HG02623 (cell line): ENCODE results near the gene SRXN1.

Experiments
- ATAC-seq: cut with Tn5 transposase; IDR thresholded peaks from one replicate; pipeline ENCODE4 v1.9.1; 2021; ENCODE audit warnings: moderate library complexity; ENCODE audit not compliant: unreplicated experiment

Gene SRXN1

GRCh38 chr20:675453-676314 is 22.7 kb upstream of the SRXN1 start, which contains the start of gene SCRT2:
SCRT2 (minus strand) TSS chr20:675802; CDS start chr20:675601, 201 bp downstream.
- no peak for ATAC-seq

DNA sequence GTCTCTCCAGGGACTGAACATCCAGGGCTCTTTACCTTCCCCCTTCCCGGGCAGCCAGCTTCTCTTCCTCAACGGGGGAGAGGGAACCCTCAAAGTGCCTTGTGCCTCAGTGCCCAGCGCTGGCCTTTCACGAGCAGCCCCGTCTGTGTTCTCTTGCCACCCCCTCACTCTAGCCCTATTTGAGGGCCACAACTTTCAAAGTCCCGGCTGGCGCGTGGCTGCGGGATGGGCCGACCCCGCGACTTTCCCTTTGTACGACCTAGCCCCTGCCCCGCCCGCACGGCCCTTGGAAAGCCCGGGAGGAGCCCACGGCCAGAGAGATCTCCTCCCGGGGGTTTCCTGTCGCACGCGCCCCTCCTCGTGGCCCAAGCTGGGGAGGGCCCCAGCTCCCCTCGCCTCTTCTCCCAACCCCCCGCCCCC is 22.0 kb upstream of the SRXN1 start:
- ATAC-seq: no peak

GRCh38 chr20:673603-674001 is 20.6 kb upstream of the SRXN1 start:
- no peak for ATAC-seq

DNA sequence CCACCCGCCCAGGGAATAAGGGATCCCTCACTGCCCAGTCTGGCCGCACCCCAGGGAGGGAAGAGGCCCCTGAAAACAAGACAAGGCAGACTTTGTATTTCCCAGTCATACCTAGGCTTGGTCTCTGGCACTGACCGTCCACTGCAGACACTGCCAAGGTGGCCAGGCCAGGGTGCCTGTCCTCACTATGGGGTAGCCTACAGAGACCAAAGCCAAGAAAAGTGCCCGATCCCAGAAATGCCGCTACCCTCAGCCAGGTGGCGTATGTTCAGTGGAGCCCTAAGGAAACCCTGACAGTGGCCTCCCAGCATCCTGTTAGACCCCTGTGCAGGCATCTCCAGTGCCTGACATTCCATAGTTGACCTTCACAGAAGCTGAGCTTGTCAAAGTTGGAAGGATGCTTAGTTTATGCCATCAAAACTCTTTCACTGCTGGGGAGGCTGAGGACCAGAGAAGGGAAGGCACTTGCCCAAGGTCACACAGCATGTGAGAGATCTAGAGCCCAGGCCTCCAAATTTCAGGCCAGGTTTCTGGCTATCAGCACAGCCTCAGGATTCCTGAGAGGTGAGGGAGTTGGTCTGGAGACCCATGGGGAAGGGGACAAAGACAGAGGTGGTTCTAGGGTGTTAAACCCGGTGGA is 20.1 kb upstream of the SRXN1 start:
- no peak for ATAC-seq

GRCh38 chr20:671252-672030 is 18.4 kb upstream of the SRXN1 start:
- ATAC-seq: no peak

GRCh38 chr20:669573-669972 is 16.6 kb upstream of the SRXN1 start:
- no peak for ATAC-seq

- no peak for ATAC-seq
Measured at GRCh38 chr20:668638-669037, 15.6 kb upstream of the SRXN1 start.

- no peak for ATAC-seq
Measured at GRCh38 chr20:668050-668449, 15.1 kb upstream of the SRXN1 start.

- no peak for ATAC-seq
Measured at GRCh38 chr20:667351-668034, 14.5 kb upstream of the SRXN1 start.

GRCh38 chr20:666877-667276 is 13.9 kb upstream of the SRXN1 start:
- no peak for ATAC-seq

- no peak for ATAC-seq
Measured at GRCh38 chr20:665276-665675, 12.3 kb upstream of the SRXN1 start.

DNA sequence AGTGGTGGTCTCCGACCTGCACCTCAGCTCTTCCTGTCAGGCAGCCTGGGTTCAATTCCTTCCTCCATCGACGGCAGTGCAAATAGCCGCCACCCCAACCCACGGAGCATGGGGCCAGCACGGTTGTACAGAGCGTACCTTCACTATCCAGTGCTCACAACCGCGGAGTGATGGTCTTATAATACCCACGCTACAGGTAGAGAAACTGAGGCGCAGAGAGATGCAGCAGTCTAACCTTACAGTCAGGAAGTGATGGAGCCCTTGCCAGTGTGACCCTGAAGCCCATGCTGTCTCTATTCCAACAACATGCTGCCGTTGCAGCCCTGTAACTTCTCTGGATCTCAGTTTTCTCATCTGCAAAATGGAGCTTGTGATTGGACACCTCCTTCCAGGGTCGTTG is 11.6 kb upstream of the SRXN1 start:
- no peak for ATAC-seq

DNA sequence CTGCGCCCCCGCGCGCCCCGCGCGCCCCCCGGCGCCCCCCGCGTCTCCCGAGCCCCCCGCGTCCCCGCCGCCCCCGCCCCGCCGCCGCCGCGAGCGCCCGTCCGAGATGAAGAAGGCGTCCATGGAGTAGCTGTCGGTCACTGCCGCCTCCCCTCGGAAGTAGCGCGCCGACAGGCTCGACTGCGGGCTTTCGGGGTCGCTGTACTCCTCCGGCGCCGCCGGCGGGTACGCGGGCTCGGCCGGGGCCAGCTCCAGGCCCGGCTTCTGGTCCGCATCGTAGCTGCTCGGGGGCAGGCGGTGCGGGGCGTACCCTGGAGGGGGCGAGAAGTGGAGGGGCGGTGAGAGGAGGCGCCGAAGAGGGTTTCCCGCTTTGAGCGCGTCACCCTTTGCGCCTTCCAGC is 11.2 kb upstream of the SRXN1 start:
- no peak for ATAC-seq

DNA sequence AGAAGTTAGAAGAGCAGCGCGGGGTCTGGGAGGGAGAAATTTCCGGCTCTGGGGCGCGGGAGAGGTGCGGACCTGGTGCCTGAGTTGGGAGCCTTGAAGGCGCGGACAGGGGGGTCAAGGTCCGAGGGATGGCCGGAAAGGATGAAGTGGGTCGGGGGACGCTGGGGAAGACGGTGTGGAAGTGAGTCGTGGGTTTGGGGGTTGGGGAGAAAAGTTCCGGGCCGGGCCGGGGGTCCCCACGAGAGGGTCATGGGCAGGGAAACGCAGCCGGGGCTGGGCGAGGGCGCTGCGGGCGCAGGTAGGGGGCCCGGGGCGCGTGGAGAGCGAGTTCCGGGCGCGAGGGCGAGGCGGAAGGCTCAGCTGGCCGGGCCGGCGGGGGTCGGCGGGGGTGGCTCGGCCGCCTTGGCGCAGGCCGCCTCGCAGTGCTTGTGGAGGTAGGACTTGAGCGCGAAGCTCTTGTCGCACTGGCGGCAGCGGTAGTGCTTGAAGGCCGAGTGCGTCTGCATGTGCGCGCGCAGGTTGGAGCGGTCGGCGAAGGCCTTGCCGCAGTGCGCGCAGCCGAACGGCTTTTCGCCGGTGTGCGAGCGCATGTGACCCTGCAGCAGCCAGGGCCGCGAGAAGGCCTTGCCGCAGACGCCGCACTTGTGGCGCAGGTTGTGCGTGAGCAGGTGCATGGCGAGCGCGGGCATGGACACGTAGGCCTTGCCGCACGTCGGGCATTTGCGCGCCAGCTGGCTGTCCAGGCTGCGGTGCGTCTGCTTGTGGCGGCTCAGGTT is 10.5 kb upstream of the SRXN1 start:
- no peak for ATAC-seq

GRCh38 chr20:662277-663192 is 9.5 kb upstream of the SRXN1 start:
- ATAC-seq: no peak

GRCh38 chr20:661474-662270 is 8.7 kb upstream of the SRXN1 start:
- no peak for ATAC-seq

DNA sequence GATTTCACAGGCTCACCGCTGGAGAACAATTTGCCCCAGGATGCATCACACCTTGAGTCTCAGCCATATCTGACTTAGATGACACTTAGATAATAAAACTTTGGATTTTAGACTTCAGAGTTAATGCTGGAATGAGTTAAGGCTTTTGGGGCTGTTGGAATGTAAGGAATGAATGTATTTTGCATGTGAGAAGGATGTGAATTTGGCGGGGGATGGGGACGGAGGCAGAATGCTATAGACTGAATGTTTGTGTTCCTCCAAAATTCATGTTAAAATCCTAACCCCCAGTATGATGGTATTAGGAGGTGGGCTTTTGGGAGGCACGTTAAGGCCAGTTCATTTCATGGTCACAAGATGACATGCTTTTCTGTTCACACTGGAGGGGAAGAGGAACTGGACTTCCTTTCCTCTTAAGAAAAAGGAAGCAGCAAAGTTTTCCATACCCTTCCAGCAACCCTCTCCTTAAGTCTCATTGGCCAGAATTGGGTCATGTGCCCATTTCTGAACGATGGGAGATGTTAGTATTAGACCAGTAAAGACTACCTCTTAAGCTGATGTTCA is 5.8 kb upstream of the SRXN1 start:
- ATAC-seq: no peak

DNA sequence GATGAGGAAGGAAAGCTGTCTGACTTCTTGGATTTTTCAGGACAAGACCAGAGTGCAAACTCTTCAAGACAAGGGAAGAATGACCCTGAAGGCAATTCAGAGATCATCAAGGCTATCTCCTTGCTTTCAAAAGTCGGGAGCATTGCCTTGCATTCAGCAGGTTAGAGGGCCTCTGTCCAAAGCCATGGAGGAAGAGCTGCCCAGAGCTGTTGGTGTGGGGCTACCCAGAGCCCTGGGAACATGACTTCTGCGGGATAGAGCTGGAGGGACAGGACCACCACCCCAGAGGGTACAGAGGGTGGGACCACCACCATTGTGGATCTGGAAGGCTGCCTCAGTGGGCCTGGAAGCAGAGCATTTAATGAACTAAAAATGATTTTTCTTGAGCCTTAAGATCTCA is 5.2 kb upstream of the SRXN1 start:
- ATAC-seq: no peak
